Measurements from ENCODE around the gene AQR.

DNA sequence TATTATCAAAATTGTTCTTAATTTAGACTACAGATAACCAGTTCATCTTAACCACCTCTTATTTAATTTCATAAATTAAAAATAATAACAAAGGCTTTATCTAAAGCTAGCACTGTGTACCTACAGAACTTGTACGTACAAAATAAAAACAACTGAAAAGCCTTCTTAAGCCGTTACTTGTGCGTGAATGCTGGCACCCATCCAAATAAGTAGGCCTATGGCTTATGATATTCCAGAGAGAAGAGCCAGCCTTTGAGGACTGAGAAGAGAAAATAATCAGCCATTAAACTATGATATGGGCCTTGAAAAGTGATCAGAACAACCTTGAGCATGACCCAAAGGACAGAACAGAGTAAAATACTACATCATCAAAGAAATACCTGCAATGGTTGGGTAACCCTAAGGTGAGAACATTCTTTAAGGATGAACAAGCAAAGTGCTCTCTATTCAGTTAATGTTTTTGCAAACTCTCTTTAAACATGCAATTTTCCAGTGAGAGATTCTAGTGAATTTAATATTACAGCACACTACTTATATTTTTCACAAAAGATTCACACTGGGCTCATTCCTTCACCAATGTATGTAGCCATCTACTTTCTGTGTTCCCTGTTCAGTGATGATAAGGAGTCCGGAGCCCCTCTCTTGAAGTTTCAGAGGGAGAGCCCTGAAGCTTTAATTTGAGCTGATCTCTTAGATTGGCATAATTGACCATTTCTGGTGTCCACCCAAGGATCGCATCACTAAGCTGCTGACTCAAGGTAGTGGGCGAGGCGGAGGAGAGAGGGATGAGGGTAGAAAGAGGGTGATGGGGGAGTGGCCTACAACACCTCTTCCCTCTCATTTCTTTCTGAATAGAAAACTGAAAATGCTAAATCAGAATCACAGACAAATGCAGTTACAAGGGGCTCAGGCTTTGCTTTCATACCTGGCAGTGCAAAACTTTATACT, 166.5 kb downstream of the AQR start:
- TF ChIP-seq MXI1 (IDR thresholded peaks at IDR 0.05; ENCODE audit: low read depth, low read length), result no peak
- TF ChIP-seq RAD21 (IDR thresholded peaks at IDR 0.05; ENCODE audit: low read length), result no peak
- TF ChIP-seq FOXM1 (IDR thresholded peaks at IDR 0.05; ENCODE audit: low read depth), result no peak
- TF ChIP-seq, protein P1, sequence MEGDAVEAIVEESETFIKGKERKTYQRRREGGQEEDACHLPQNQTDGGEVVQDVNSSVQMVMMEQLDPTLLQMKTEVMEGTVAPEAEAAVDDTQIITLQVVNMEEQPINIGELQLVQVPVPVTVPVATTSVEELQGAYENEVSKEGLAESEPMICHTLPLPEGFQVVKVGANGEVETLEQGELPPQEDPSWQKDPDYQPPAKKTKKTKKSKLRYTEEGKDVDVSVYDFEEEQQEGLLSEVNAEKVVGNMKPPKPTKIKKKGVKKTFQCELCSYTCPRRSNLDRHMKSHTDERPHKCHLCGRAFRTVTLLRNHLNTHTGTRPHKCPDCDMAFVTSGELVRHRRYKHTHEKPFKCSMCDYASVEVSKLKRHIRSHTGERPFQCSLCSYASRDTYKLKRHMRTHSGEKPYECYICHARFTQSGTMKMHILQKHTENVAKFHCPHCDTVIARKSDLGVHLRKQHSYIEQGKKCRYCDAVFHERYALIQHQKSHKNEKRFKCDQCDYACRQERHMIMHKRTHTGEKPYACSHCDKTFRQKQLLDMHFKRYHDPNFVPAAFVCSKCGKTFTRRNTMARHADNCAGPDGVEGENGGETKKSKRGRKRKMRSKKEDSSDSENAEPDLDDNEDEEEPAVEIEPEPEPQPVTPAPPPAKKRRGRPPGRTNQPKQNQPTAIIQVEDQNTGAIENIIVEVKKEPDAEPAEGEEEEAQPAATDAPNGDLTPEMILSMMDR (IDR thresholded peaks at IDR 0.05), result no peak
- TF ChIP-seq, protein P2, sequence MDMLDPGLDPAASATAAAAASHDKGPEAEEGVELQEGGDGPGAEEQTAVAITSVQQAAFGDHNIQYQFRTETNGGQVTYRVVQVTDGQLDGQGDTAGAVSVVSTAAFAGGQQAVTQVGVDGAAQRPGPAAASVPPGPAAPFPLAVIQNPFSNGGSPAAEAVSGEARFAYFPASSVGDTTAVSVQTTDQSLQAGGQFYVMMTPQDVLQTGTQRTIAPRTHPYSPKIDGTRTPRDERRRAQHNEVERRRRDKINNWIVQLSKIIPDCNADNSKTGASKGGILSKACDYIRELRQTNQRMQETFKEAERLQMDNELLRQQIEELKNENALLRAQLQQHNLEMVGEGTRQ (IDR thresholded peaks at IDR 0.05; ENCODE audit: borderline replicate concordance, low read depth, low read length), result no peak
- TF ChIP-seq FOXJ3 (CRISPR knock-in tag; IDR thresholded peaks at IDR 0.05), result no peak
- TF ChIP-seq YY1 (IDR thresholded peaks at IDR 0.05; ENCODE audit: low read depth), result no peak
- TF ChIP-seq, protein P3, sequence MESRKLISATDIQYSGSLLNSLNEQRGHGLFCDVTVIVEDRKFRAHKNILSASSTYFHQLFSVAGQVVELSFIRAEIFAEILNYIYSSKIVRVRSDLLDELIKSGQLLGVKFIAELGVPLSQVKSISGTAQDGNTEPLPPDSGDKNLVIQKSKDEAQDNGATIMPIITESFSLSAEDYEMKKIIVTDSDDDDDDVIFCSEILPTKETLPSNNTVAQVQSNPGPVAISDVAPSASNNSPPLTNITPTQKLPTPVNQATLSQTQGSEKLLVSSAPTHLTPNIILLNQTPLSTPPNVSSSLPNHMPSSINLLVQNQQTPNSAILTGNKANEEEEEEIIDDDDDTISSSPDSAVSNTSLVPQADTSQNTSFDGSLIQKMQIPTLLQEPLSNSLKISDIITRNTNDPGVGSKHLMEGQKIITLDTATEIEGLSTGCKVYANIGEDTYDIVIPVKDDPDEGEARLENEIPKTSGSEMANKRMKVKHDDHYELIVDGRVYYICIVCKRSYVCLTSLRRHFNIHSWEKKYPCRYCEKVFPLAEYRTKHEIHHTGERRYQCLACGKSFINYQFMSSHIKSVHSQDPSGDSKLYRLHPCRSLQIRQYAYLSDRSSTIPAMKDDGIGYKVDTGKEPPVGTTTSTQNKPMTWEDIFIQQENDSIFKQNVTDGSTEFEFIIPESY (IDR thresholded peaks at IDR 0.05; ENCODE audit: borderline replicate concordance, low read depth), result no peak
- TF ChIP-seq, protein P4, sequence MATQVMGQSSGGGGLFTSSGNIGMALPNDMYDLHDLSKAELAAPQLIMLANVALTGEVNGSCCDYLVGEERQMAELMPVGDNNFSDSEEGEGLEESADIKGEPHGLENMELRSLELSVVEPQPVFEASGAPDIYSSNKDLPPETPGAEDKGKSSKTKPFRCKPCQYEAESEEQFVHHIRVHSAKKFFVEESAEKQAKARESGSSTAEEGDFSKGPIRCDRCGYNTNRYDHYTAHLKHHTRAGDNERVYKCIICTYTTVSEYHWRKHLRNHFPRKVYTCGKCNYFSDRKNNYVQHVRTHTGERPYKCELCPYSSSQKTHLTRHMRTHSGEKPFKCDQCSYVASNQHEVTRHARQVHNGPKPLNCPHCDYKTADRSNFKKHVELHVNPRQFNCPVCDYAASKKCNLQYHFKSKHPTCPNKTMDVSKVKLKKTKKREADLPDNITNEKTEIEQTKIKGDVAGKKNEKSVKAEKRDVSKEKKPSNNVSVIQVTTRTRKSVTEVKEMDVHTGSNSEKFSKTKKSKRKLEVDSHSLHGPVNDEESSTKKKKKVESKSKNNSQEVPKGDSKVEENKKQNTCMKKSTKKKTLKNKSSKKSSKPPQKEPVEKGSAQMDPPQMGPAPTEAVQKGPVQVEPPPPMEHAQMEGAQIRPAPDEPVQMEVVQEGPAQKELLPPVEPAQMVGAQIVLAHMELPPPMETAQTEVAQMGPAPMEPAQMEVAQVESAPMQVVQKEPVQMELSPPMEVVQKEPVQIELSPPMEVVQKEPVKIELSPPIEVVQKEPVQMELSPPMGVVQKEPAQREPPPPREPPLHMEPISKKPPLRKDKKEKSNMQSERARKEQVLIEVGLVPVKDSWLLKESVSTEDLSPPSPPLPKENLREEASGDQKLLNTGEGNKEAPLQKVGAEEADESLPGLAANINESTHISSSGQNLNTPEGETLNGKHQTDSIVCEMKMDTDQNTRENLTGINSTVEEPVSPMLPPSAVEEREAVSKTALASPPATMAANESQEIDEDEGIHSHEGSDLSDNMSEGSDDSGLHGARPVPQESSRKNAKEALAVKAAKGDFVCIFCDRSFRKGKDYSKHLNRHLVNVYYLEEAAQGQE (IDR thresholded peaks at IDR 0.05; ENCODE audit: low read depth, low read length), result no peak
- TF ChIP-seq CHD2 (IDR thresholded peaks at IDR 0.05; ENCODE audit: low read length, partially characterized antibody), result no peak
- TF ChIP-seq POLR2AphosphoS5 (IDR thresholded peaks at IDR 0.05; ENCODE audit: low read depth, low read length), result no peak
